IPS-18c (cell line): ENCODE data around the gene CMTR2.

ENCODE experiments used
- H3K4me3 ChIP-seq: 2 replicates; pipeline ENCODE4 v1.7.0; 2013; ENCODE audit warnings: low read depth, mild to moderate bottlenecking, low read length, moderate library complexity; ENCODE audit not compliant: insufficient read depth
- H3K9me3 ChIP-seq: one replicate; pipeline ENCODE4 v1.6.1; 2013; ENCODE audit warnings: mild to moderate bottlenecking, low read length, moderate library complexity; ENCODE audit not compliant: control insufficient read depth, insufficient read depth

CMTR2 gene

GRCh38 chr16:71288570-71288889 lies 672 bp downstream of the CMTR2 start:
- H3K9me3 ChIP-seq = no peaks in the 10 kb centered on the region
- H3K4me3 ChIP-seq = peak overlapping the region; percentile 87

GRCh38 chr16:71287911-71288310 lies 1.3 kb downstream of the CMTR2 start:
- Histone ChIP-seq H3K4me3 (no peak overlapping the region; the same call in 1 of the 2 replicates), H3K9me3 (no peaks in the 10 kb centered on the region)

GRCh38 chr16:71287454-71287853 lies 1.7 kb downstream of the CMTR2 start:
- Histone ChIP-seq H3K9me3 (no peaks in the 10 kb centered on the region), H3K4me3 (no peak overlapping the region)

- Histone ChIP-seq H3K9me3 (no peaks in the 10 kb centered on the region), H3K4me3 (no peak overlapping the region)
These were observed 5.6 kb downstream of the CMTR2 start for GRCh38 chr16:71283612-71284011.

GRCh38 chr16:71282943-71283342 lies 6.3 kb downstream of the CMTR2 start:
- no peaks in the 10 kb centered on the region for H3K9me3 ChIP-seq

GRCh38 chr16:71276589-71277334 lies 12.4 kb downstream of the CMTR2 start:
- Histone ChIP-seq H3K9me3 (no peaks in the 10 kb centered on the region), H3K4me3 (no peak overlapping the region)

More at GRCh38 chr16:71282943-71283342, 6.3 kb downstream of the CMTR2 start:
- no peak overlapping the region for H3K4me3 ChIP-seq

- Histone ChIP-seq H3K9me3 (no peaks in the 10 kb centered on the region), H3K4me3 (no peak overlapping the region)
These were observed 15.8 kb downstream of the CMTR2 start for GRCh38 chr16:71273384-71273783.

- no peak overlapping the region for H3K4me3 ChIP-seq
- H3K9me3 ChIP-seq = no peaks in the 10 kb centered on the region
These were observed 24.9 kb downstream of the CMTR2 start for GRCh38 chr16:71264299-71264698.

GRCh38 chr16:71263582-71263981 lies 25.6 kb downstream of the CMTR2 start:
- H3K4me3 ChIP-seq = no peak overlapping the region
- H3K9me3 ChIP-seq = no peaks in the 10 kb centered on the region

GRCh38 chr16:71262391-71262790 lies 26.8 kb downstream of the CMTR2 start:
- Histone ChIP-seq H3K9me3 (no peaks in the 10 kb centered on the region), H3K4me3 (no peak overlapping the region)

- Histone ChIP-seq H3K9me3 (no peaks in the 10 kb centered on the region), H3K4me3 (no peak overlapping the region)
These were observed 28.2 kb downstream of the CMTR2 start for GRCh38 chr16:71260995-71261394.

GRCh38 chr16:71259086-71259485 lies 30.1 kb downstream of the CMTR2 start:
- Histone ChIP-seq H3K4me3 (no peak overlapping the region), H3K9me3 (no peaks in the 10 kb centered on the region)

GRCh38 chr16:71258372-71258771 lies 30.8 kb downstream of the CMTR2 start:
- Histone ChIP-seq H3K9me3 (no peaks in the 10 kb centered on the region), H3K4me3 (no peak overlapping the region)

- no peak overlapping the region for H3K4me3 ChIP-seq
- no peaks in the 10 kb centered on the region for H3K9me3 ChIP-seq
These were observed 31.4 kb downstream of the CMTR2 start for GRCh38 chr16:71257768-71258167.

- Histone ChIP-seq H3K9me3 (no peaks in the 10 kb centered on the region), H3K4me3 (no peak overlapping the region)
These were observed 33.5 kb downstream of the CMTR2 start for GRCh38 chr16:71255721-71256120.

GRCh38 chr16:71254832-71255525 lies 34.2 kb downstream of the CMTR2 start:
- no peak overlapping the region for H3K4me3 ChIP-seq
- no peaks in the 10 kb centered on the region for H3K9me3 ChIP-seq

GRCh38 chr16:71250461-71251235 lies 38.6 kb downstream of the CMTR2 start:
- no peaks in the 10 kb centered on the region for H3K9me3 ChIP-seq
- H3K4me3 ChIP-seq = no peak overlapping the region

- Histone ChIP-seq H3K9me3 (no peaks in the 10 kb centered on the region), H3K4me3 (no peak overlapping the region)
These were observed 39.8 kb downstream of the CMTR2 start for GRCh38 chr16:71249399-71249798.
